Neural progenitor cell (in vitro differentiated cells): ENCODE results near the gene ZFHX3.

ENCODE experiments used
- CTCF ChIP-seq: fragments of 200-600 bp; sonication (generic); IDR thresholded peaks from 2 replicates; pipeline ENCODE4 v1.5.1; 2017; ENCODE audit warnings: antibody characterized with exemption, mild to moderate bottlenecking
- EZH2 ChIP-seq: fragments of 200-600 bp; sonication (generic); IDR thresholded peaks from 2 replicates; pipeline ENCODE4 v1.6.1; 2017; ENCODE audit warnings: antibody characterized with exemption, mild to moderate bottlenecking, moderate library complexity
- EZH2phosphoT487 ChIP-seq: fragments of 200-600 bp; sonication (generic); IDR thresholded peaks from 2 replicates; pipeline ENCODE4 v1.6.1; 2017; ENCODE audit warnings: antibody characterized with exemption

- TF ChIP-seq CTCF (no peak), EZH2 (no peak), EZH2phosphoT487 (no peak)
Observed at GRCh38 chr16:72976438-72977064, 71.4 kb downstream of the ZFHX3 start.
